Activated CD4-positive, alpha-beta T cell treated with anti-CD3 and anti-CD28 coated beads, Interleukin-2, amount 10 ng/mL, durations not matched to agents 24 days and 14 days (primary cell): ENCODE results near the gene PTPA. TPM values are rescaled to one million over a fixed set of nuclear protein-coding genes. Genes with fewer than 3 reads are reported as not detected.
"Not testable (repeated sequence)": the region's sequence is repeated elsewhere in the genome, so short reads cannot be mapped to it uniquely, and the experiment has no call there.

Experiments
- DNase-seq: peaks from one replicate; pipeline ENCODE4 v3.0.0; 2022
- H3K27ac Mint-ChIP-seq: one replicate; pipeline ENCODE4 v1.8.0; 2022; ENCODE audit warnings: mild to moderate bottlenecking, mixed read lengths
- H3K27me3 Mint-ChIP-seq: one replicate; pipeline ENCODE4 v1.8.0; 2022; ENCODE audit warnings: mixed read lengths
- H3K36me3 Mint-ChIP-seq: one replicate; pipeline ENCODE4 v1.8.0; 2022; ENCODE audit warnings: low read depth, mild to moderate bottlenecking, mixed read lengths
- H3K4me1 Mint-ChIP-seq: one replicate; pipeline ENCODE4 v1.8.0; 2021; ENCODE audit warnings: mixed read lengths
- H3K4me3 Mint-ChIP-seq: one replicate; pipeline ENCODE4 v1.8.0; 2022; ENCODE audit warnings: mild to moderate bottlenecking, moderate library complexity, mixed read lengths
- H3K9me3 Mint-ChIP-seq: one replicate; pipeline ENCODE4 v1.8.0; 2021; ENCODE audit warnings: mixed read lengths
- intact Hi-C: fragments of 100-400 bp; cut with micrococcal nuclease; formaldehyde crosslinking; loops from one replicate; pipeline ENCODE4 v1.15.1; 2023
- total RNA-seq: library from RNA; stranded (reverse); gene quantifications from 2 replicates; pipeline ENCODE4 v1.2.3, GENCODE V29; 2022

The PTPA gene
- total RNA-seq, 1 donor from 2014 or later, result 107 TPM

DNA sequence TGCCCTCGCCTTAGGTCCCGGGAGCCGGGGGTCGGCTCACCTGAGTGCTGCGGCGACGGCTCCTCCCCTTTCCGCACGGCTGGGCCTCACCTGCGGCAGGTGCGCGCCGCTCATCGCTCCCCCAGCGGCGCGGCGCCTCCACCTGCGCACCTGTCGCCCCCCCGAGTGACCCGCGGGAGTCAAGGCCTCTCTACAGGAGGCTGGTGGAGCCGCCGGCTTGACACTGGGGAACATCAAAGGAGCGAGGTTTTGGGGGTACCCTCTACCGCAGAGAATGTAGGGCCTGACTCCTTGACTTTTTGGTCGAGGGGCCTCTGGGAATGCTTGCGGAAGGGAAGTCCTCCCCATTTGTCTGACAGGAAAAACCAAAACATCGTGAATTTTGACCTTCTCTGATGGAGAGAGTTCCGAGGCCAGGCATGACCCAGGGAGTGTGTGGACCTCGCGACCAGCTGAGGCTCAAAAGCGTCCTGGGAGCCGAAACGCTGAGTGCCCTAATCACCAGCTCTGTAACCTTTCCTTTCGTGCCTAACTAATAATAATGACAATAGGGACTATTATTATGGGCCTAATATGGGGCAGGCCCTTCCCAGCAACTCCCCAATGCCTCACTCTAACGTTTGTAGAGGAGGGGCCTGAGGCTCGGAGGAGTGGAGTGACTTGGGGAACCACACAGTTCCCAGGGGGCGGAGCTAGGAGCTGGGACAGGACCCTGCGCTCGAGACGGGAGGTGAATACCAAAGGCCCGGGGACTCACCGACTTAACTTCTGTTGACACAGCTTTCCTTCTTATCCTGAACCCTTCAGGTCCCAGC is 67.6 kb downstream of the PTPA start:
- Mint-ChIP-seq H3K36me3 (no peaks in the 10 kb centered on the region), H3K4me1 (peaks cover 13% of the 10 kb centered on the region), H3K27me3 (peaks cover 5% of the 10 kb centered on the region), H3K9me3 (no peaks in the 10 kb centered on the region), H3K4me3 (peak overlapping the region; percentile 51), H3K27ac (no peak overlapping the region)
- intact Hi-C loops, result loop anchor here (1.0 to 5.0 kb wide), 6 partner anchors 38 to 1111 kb away; partner anchors contain the start of genes NAIF1 and SLC25A25
- DNase-seq, result no peak

GRCh38 chr9:129181246-129181645 is 70.0 kb downstream of the PTPA start:
- no peak for DNase-seq
- Mint-ChIP-seq H3K36me3 (no peaks in the 10 kb centered on the region), H3K27ac (no peak overlapping the region), H3K4me1 (peaks cover 14% of the 10 kb centered on the region), H3K9me3 (no peaks in the 10 kb centered on the region), H3K27me3 (peaks cover 5% of the 10 kb centered on the region), H3K4me3 (no peak overlapping the region)
- intact Hi-C loops, result no loop called here

DNA sequence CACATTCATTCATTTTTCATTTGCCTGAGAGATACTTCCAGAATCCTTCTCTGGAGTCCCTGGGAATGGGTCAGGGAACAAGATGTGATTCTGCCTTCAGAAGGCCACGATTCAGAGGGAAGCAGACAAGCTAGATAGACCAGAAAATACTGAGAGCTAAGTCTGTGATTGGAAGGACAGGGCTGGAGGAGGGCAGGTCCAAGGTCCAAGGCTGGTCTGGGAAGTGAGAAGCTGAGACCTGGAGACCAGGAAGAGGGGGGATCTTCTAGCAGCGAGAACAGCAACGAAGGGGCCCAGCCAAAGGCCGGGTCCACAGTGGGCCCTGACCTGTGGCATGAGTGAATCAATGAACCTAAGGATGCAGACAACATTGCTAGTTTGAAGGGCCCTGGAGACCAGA is 70.9 kb downstream of the PTPA start:
- H3K9me3 Mint-ChIP-seq, result no peaks in the 10 kb centered on the region
- H3K36me3 Mint-ChIP-seq, result no peaks in the 10 kb centered on the region
- DNase-seq, result no peak
- H3K27me3 Mint-ChIP-seq, result peaks cover 5% of the 10 kb centered on the region
- intact Hi-C loops, result no loop called here
- no peak overlapping the region for H3K4me3 Mint-ChIP-seq
- H3K4me1 Mint-ChIP-seq, result peaks cover 14% of the 10 kb centered on the region
- no peak overlapping the region for H3K27ac Mint-ChIP-seq

GRCh38 chr9:129182625-129183494 is 71.6 kb downstream of the PTPA start:
- Mint-ChIP-seq H3K36me3 (no peaks in the 10 kb centered on the region), H3K4me1 (peaks cover 14% of the 10 kb centered on the region), H3K27ac (no peak overlapping the region), H3K9me3 (no peaks in the 10 kb centered on the region), H3K27me3 (peaks cover 5% of the 10 kb centered on the region), H3K4me3 (no peak overlapping the region)
- intact Hi-C loops, result no loop called here
- DNase-seq, result no peak

DNA sequence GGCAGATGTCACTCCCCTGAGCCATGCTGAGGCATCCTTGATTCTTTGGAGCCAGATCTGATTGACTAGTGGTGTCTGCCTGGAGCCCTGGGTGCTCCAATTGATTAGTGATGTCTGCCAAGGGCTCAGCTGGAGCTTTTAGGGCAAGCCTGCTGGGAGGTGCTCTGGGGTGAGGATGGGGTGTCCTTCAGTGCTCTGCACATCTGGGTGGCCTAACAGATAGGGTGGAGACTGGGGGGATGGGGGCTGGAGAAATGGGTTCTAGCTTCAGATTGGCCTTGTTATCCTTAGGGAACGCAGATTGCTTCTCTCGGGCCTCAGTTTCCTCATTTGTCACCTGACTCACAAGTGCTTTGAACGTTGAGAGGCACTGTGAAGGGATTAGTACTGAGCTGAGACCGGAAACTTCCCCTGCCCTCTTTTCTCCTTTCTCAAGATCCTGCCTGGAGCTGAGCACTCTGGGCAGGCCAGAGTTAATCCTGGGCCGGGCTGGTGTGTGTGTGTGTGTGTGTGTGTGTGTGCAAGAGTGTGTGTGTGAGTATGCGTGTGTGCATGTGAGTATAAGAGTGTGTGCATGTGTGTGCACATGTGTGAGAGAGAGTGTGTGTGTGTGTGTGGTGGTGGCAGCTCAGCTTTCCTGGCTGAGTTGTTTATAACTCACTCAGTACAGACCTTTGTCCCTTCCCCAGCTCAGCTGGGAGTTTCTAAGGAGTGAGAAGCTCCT is 72.4 kb downstream of the PTPA start:
- DNase-seq, result no peak
- Mint-ChIP-seq H3K4me3 (no peak overlapping the region), H3K36me3 (no peaks in the 10 kb centered on the region), H3K27me3 (peaks cover 5% of the 10 kb centered on the region), H3K4me1 (peaks cover 14% of the 10 kb centered on the region), H3K27ac (no peak overlapping the region), H3K9me3 (no peaks in the 10 kb centered on the region)
- intact Hi-C loops, result no loop called here

- Mint-ChIP-seq H3K4me3 (no peak overlapping the region), H3K27me3 (peaks cover 5% of the 10 kb centered on the region), H3K9me3 (no peaks in the 10 kb centered on the region), H3K27ac (no peak overlapping the region), H3K36me3 (no peaks in the 10 kb centered on the region), H3K4me1 (peaks cover 11% of the 10 kb centered on the region)
- intact Hi-C loops, result no loop called here
- no peak for DNase-seq
Measured at GRCh38 chr9:129184219-129184524, 73.0 kb downstream of the PTPA start.

DNA sequence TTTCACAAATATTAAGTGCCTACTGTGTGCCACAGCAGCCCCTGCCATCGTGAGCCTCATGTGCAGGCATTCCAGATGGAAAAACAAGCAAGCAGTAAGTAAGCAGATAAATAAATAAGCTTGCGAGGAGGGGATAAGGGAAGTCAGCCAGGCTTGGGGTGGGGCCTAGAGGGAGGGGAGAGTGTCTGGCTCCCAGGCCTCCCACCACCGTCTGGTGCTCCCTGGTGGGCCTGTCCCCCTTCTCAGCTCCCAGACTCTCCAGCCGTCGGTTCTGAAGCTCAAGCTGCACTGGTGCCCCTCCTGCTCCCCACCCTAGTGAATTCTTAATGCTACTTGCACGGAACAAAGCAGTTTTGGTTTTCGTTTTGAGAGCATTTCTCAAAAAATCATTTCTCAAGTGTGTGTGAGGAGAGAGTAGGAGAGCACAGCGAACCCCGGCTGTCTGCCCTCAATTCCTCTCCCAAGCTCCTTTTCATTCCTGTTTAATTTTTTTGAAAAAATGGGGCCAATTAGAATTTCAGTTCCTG is 73.4 kb downstream of the PTPA start:
- Mint-ChIP-seq H3K36me3 (no peaks in the 10 kb centered on the region), H3K4me1 (peaks cover 11% of the 10 kb centered on the region), H3K4me3 (no peak overlapping the region), H3K9me3 (no peaks in the 10 kb centered on the region), H3K27me3 (peaks cover 5% of the 10 kb centered on the region), H3K27ac (no peak overlapping the region)
- DNase-seq, result no peak
- intact Hi-C loops, result no loop called here

DNA sequence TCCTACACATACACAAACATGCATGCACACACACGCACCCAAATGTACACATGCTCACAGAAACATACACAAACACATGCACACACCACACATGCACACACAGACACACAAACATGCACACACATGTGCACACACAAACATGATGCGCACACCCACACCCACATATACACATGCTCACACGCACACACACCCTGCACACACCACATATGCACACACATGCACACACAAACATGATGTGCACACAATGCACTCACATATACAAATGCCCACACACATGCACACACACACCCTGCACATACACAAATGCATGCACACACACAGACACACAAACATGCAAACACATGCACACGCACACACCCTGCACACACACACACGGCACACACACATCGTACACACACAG is 74.2 kb downstream of the PTPA start:
- Mint-ChIP-seq H3K9me3 (no peaks in the 10 kb centered on the region), H3K36me3 (no peaks in the 10 kb centered on the region), H3K27me3 (peaks cover 5% of the 10 kb centered on the region), H3K4me1 (peaks cover 11% of the 10 kb centered on the region), H3K4me3 (no peak overlapping the region), H3K27ac (no peak overlapping the region)
- no peak for DNase-seq
- intact Hi-C loops, result no loop called here

- peak; percentile 71 for DNase-seq
- intact Hi-C loops, result no loop called here
- Mint-ChIP-seq H3K27me3 (peaks cover 2% of the 10 kb centered on the region), H3K4me1 (peaks cover 11% of the 10 kb centered on the region), H3K9me3 (no peaks in the 10 kb centered on the region), H3K27ac (no peak overlapping the region), H3K4me3 (no peak overlapping the region), H3K36me3 (no peaks in the 10 kb centered on the region)
Measured at GRCh38 chr9:129185991-129186390, 74.8 kb downstream of the PTPA start.

GRCh38 chr9:129187042-129187441 is 75.8 kb downstream of the PTPA start:
- Mint-ChIP-seq H3K27me3 (peaks cover 1% of the 10 kb centered on the region), H3K9me3 (no peaks in the 10 kb centered on the region), H3K27ac (no peak overlapping the region), H3K36me3 (no peaks in the 10 kb centered on the region), H3K4me3 (no peak overlapping the region), H3K4me1 (peaks cover 11% of the 10 kb centered on the region)
- intact Hi-C loops, result no loop called here
- DNase-seq, result no peak

- not testable (repeated sequence) for H3K27ac Mint-ChIP-seq
Measured at GRCh38 chr9:129189971-129190370, 78.8 kb downstream of the PTPA start.

DNA sequence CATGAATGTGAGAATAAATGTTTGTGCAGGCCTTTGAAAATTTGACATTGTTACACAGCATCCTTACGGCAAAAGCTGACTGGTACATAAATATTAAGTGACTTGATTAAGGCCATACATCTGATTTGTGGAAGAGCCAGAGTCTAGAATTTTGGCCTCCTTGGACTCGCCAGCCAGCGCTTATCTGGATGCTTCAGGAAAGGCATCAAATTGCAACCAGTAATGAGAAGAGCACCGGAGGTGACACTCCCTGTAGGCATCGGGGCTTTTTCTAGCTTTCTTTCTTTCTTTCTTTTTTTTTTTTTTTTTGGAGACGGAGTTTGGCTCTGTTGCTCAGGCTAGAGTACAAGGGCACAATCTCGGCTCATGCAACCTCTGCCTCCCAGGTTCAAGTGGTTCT is 80.0 kb downstream of the PTPA start:
- DNase-seq, result no peak
- no peaks in the 10 kb centered on the region for H3K36me3 Mint-ChIP-seq
- H3K4me1 Mint-ChIP-seq, result no peaks in the 10 kb centered on the region
- intact Hi-C loops, result no loop called here
- no peak overlapping the region for H3K27ac Mint-ChIP-seq
- peaks cover 17% of the 10 kb centered on the region for H3K27me3 Mint-ChIP-seq
- H3K4me3 Mint-ChIP-seq, result no peak overlapping the region
- H3K9me3 Mint-ChIP-seq, result peaks cover 3% of the 10 kb centered on the region

More at GRCh38 chr9:129189971-129190370, 78.8 kb downstream of the PTPA start:
- peaks cover 17% of the 10 kb centered on the region for H3K27me3 Mint-ChIP-seq
- H3K36me3 Mint-ChIP-seq, H3K9me3 Mint-ChIP-seq, H3K4me1 Mint-ChIP-seq, intact Hi-C loops, H3K4me3 Mint-ChIP-seq, DNase-seq: not testable (repeated sequence)

DNA sequence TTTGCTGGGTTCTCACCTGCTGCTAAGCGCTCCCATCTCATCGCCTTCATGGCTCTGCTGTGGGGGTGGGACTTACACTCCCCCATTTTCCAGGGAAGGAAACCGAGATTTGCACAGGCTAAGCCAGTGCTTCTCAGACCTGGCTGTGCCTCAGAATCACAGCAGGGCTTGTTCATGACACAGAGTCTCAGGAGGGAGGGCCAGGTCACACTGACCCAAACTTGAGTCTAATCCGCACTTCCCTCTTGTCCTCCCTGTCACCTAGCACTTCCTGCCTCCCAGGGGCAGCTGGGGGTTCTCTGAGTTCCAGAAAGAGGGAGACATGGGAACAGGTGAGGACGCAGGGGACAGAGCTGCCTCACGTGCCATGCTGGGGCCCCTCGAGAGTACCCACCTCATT is 82.4 kb downstream of the PTPA start:
- H3K4me1 Mint-ChIP-seq, result no peaks in the 10 kb centered on the region
- H3K4me3 Mint-ChIP-seq, result no peak overlapping the region
- peaks cover 3% of the 10 kb centered on the region for H3K9me3 Mint-ChIP-seq
- intact Hi-C loops, result no loop called here
- no peak overlapping the region for H3K27ac Mint-ChIP-seq
- H3K36me3 Mint-ChIP-seq, result no peaks in the 10 kb centered on the region
- H3K27me3 Mint-ChIP-seq, result peaks cover 20% of the 10 kb centered on the region
- no peak for DNase-seq

GRCh38 chr9:129194221-129194620 is 83.0 kb downstream of the PTPA start:
- Mint-ChIP-seq H3K9me3 (peaks cover 3% of the 10 kb centered on the region), H3K4me1 (no peaks in the 10 kb centered on the region), H3K36me3 (no peaks in the 10 kb centered on the region), H3K4me3 (no peak overlapping the region), H3K27ac (no peak overlapping the region), H3K27me3 (peaks cover 23% of the 10 kb centered on the region)
- intact Hi-C loops, result no loop called here
- DNase-seq, result no peak
